Upper lobe of right lung (tissue), 1 donor: ENCODE data around the gene MTMR8. TPM values are rescaled to one million over a fixed set of nuclear protein-coding genes. Genes with fewer than 3 reads are reported as not detected.
"Not testable (repeated sequence)": the region's sequence is repeated elsewhere in the genome, so short reads cannot be mapped to it uniquely, and the experiment has no call there.

Source experiments
- ATAC-seq: fragments of 200-7000 bp; cut with Tn5 transposase; one replicate; pipeline ENCODE4 v1.9.1; 2020; ENCODE audit warnings: mild to moderate bottlenecking, moderate library complexity
- DNase-seq: peaks from one replicate; pipeline ENCODE4 v3.0.0-alpha.2; 2020
- H3K27ac ChIP-seq: fragments of 200-600 bp; one replicate; pipeline ENCODE4 v1.8.0; 2022
- H3K27me3 ChIP-seq: fragments of 200-600 bp; one replicate; pipeline ENCODE4 v1.8.0; 2022; ENCODE audit warnings: mild to moderate bottlenecking
- H3K36me3 ChIP-seq: fragments of 200-600 bp; one replicate; pipeline ENCODE4 v1.8.0; 2022
- H3K4me1 ChIP-seq: fragments of 200-600 bp; one replicate; pipeline ENCODE4 v1.8.0; 2022
- H3K4me3 ChIP-seq: fragments of 200-600 bp; one replicate; pipeline ENCODE4 v1.8.0; 2022; ENCODE audit warnings: mild to moderate bottlenecking
- H3K9me3 ChIP-seq: fragments of 200-600 bp; one replicate; pipeline ENCODE4 v1.8.0; 2022
- intact Hi-C: fragments of 100-400 bp; cut with DNase I; formaldehyde crosslinking; loops from one replicate; pipeline ENCODE4 v1.11.0; 2022
- total RNA-seq: library from RNA; stranded (reverse); fragmentation: NEBNext Ultra II Directional; extraction: Animal tissue kit (Norgen Biotek cat#: 25700); gene quantifications from one replicate; pipeline ENCODE4 v1.2.1, GENCODE V29; 2021
- TF ChIP-seq, protein P1 (sequence below): fragments of 200-600 bp; IDR thresholded peaks from one replicate; pipeline ENCODE4 v1.8.0; 2022; ENCODE audit warnings: antibody characterized with exemption
- donor health status: DM: no; HTN: yes; CAD: no; lungs with severe emphysema.

The MTMR8 gene
- total RNA-seq, 1 donor from 2014 or later: 1.9 TPM

DNA sequence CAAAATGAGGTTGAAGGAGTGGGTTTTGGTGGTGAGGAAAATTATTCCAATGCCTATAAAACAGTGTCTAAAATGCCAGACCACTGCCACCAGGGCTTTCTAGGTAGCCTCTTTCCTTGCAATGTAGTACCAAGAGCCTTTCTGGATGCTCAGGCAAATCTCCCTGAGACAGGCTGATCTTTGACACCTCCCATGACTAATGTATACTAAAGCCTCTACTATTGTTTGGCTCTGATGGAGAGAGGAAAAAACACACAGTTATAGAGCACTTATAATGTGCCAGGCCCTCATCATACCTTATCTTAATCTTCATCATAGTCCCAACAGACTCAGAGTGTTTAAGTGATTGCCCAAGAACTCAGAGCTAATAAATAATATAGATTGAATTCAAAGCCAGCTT lies 5.8 kb downstream of the MTMR8 start:
- no peak for DNase-seq
- H3K36me3 ChIP-seq: no peaks in the 10 kb centered on the region
- H3K4me3 ChIP-seq: no peak overlapping the region
- no peaks in the 10 kb centered on the region for H3K9me3 ChIP-seq
- H3K4me1 ChIP-seq: no peaks in the 10 kb centered on the region
- H3K27ac ChIP-seq: no peak overlapping the region
- intact Hi-C loops: no loop called here
- H3K27me3 ChIP-seq: no peaks in the 10 kb centered on the region
- TF ChIP-seq, protein P1, sequence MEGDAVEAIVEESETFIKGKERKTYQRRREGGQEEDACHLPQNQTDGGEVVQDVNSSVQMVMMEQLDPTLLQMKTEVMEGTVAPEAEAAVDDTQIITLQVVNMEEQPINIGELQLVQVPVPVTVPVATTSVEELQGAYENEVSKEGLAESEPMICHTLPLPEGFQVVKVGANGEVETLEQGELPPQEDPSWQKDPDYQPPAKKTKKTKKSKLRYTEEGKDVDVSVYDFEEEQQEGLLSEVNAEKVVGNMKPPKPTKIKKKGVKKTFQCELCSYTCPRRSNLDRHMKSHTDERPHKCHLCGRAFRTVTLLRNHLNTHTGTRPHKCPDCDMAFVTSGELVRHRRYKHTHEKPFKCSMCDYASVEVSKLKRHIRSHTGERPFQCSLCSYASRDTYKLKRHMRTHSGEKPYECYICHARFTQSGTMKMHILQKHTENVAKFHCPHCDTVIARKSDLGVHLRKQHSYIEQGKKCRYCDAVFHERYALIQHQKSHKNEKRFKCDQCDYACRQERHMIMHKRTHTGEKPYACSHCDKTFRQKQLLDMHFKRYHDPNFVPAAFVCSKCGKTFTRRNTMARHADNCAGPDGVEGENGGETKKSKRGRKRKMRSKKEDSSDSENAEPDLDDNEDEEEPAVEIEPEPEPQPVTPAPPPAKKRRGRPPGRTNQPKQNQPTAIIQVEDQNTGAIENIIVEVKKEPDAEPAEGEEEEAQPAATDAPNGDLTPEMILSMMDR: no peak
- no peak for ATAC-seq

DNA sequence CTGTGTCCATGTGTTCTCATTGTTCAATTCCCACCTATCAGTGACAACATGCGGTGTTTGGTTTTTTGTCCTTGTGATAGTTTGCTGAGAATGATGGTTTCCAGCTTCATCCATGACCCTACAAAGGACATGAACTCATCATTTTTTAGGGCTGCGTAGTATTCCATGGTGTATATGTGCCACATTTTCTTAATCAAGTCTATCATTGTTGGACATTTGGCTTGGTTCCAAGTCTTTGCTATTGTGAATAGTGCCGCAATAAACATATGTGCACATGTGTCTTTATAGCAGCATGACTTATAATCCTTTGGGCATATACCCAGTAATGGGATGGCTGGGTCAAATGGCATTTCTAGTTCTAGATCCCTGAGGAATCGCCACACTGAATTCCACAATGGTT lies 14.5 kb downstream of the MTMR8 start:
- H3K27me3 ChIP-seq, H3K4me1 ChIP-seq, H3K9me3 ChIP-seq, H3K27ac ChIP-seq, DNase-seq, H3K4me3 ChIP-seq, intact Hi-C loops, ATAC-seq, H3K36me3 ChIP-seq: not testable (repeated sequence)

DNA sequence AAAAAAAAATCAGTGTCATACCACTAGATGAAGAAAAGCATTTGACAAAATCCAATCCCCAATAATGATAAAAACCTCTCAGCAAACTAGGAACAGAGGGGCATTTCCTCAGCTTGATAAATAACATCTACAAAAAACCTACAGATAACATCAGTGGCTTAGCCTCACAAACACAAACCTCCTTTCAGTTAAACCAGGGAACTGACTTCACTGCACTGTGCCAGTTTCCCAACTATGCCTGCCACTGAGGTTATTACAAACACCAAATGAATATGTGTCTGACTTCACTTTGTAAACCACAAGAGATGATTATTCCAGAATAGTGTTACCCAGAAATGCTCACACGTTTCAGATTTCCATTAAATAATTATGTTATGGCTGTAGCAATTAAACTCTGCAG lies 15.3 kb downstream of the MTMR8 start:
- Histone ChIP-seq H3K36me3 (no peaks in the 10 kb centered on the region), H3K27me3 (no peaks in the 10 kb centered on the region), H3K4me1 (no peaks in the 10 kb centered on the region), H3K4me3 (no peak overlapping the region), H3K9me3 (no peaks in the 10 kb centered on the region), H3K27ac (no peak overlapping the region)
- TF ChIP-seq, protein P1: no peak
- DNase-seq: no peak
- no peak for ATAC-seq
- intact Hi-C loops: no loop called here

- DNase-seq (no peak), ATAC-seq (no peak)
- no peak overlapping the region for H3K4me3 ChIP-seq
- H3K4me1 ChIP-seq: no peaks in the 10 kb centered on the region
- H3K36me3 ChIP-seq: no peaks in the 10 kb centered on the region
- no peaks in the 10 kb centered on the region for H3K9me3 ChIP-seq
- TF ChIP-seq, protein P1: no peak
- H3K27ac ChIP-seq: no peak overlapping the region
- intact Hi-C loops: no loop called here
- no peaks in the 10 kb centered on the region for H3K27me3 ChIP-seq
Observed at GRCh38 chrX:64377753-64378152, 17.5 kb downstream of the MTMR8 start.

DNA sequence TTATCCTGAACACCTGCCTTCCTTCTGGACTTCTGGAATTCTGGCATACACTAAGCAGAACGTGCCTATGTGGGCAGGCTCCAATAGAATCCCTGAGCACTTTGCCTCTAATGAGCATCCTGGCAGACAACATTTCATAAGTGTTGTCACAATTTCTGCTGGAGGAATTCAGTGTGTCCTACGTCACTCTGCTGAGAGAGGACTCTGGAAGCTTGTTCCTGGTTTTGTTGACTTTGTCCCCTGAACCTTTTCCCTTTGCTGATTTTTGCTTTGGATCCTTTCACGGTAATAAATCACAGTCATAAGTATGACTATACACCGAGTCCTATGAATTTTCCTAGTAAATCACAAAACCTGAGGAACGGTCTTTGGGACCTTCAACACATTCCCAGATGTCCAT lies 43.2 kb downstream of the MTMR8 start:
- Histone ChIP-seq H3K36me3 (no peaks in the 10 kb centered on the region), H3K9me3 (no peaks in the 10 kb centered on the region), H3K27me3 (no peaks in the 10 kb centered on the region), H3K4me1 (no peaks in the 10 kb centered on the region), H3K27ac (no peak overlapping the region), H3K4me3 (no peak overlapping the region)
- DNase-seq: no peak
- no peak for ATAC-seq
- intact Hi-C loops: no loop called here
- TF ChIP-seq, protein P1: no peak

DNA sequence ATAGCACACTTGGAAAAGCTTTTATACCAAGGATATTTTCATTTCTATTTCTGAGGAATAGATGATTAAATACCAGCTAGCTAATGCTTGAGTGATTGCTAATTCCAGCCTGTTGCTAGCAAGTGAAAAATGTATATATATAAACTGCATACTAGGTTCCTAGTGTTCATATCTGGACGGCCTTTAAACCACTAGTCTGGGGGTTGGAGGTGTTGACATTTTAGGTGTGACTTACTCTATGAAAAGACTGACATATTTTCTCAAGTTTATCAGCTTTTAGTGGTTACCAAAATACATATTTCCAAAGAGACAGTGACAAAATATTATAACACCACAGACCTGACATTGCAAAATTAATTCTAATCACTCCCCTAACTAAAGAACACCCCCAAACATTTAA lies 44.7 kb downstream of the MTMR8 start:
- Histone ChIP-seq H3K36me3 (no peaks in the 10 kb centered on the region), H3K4me1 (no peaks in the 10 kb centered on the region), H3K9me3 (no peaks in the 10 kb centered on the region), H3K27ac (no peak overlapping the region), H3K4me3 (no peak overlapping the region), H3K27me3 (no peaks in the 10 kb centered on the region)
- DNase-seq (no peak), ATAC-seq (no peak)
- TF ChIP-seq, protein P1: no peak
- intact Hi-C loops: no loop called here
